Left lobe of liver (tissue), 2 donors: ENCODE data around the gene CHCHD5. TPM values are rescaled to one million over a fixed set of nuclear protein-coding genes. Genes with fewer than 3 reads are reported as not detected.

ENCODE experiments used
- ATAC-seq: fragments of 200-7000 bp; cut with Tn5 transposase; one replicate; pipeline ENCODE4 v1.9.1; 2020; ENCODE audit warnings: mild to moderate bottlenecking, moderate library complexity
- DNase-seq: peaks from one replicate; pipeline ENCODE4 v3.0.0-alpha.2; 2020; ENCODE audit warnings: low spot score
- total RNA-seq: library from RNA; stranded (reverse); gene quantifications from one replicate; pipeline ENCODE4 v1.2.1, GENCODE V29; 2021
- donor health status: DM: no; HTN: no; CAD: no; lungs with moderate emphysema.
- donor health status: DM: no; HTN: yes; CAD: no.

The CHCHD5 gene
- total RNA-seq, 1 donor from 2014 or later, result 21.2 TPM

DNA sequence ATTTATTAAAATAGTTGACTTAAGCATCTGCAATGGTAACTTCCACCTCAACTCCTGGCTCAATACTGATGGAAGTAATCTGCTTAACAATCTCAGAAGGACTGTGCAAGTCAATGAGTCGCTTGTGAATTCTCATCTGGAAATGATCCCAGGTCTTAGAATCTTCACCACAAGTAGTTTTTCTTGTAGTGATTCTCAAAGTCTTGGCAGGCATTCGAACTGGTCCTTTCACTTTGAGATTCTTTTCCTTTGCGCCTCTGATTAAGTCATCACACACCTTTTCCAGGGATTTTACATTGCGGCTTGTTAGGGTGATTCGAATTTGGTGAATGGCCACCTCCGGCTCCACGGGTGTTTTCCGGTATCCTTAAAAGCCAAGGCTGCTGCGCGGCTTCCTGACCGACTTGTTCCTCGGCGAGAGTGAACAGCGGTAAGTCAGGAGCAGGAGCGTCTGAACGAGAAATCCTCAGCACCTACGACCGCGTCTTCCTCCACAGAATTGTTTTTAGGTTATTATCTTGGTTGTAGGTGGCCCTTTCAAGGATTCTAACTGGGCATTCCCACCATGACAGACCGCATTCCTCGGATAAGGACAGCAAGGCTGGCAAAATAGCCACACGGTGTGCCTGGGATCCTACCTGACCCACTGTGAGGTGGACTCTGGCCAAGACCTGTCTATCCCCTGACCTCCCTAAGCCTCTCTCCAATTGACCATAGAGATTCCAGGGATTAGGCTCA is 37.5 kb downstream of the CHCHD5 start:
- ATAC-seq (no peak), DNase-seq (no peak)

DNA sequence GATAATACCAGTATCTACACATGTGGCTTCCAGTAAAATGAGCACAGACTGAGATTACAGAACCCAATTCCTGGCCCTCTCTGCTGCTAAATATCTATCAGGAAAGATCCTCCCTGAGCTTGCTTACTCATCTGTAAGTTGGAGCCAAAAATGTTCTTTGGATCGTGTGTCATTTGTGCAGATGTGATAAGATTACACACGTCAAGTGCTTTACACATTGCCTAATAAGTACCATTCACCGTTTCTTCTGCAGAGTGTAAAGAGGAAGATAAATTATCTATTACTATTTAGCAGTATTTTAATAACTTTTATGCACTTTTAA is 38.1 kb downstream of the CHCHD5 start:
- DNase-seq (no peak), ATAC-seq (peak; percentile 43)

GRCh38 chr2:112623913-112624777 is 39.7 kb downstream of the CHCHD5 start:
- DNase-seq, result no peak
- ATAC-seq, result no peak

GRCh38 chr2:112625474-112626114 is 41.2 kb downstream of the CHCHD5 start:
- ATAC-seq, result no peak

GRCh38 chr2:112626604-112627059 is 42.2 kb downstream of the CHCHD5 start:
- peak; percentile 64 for DNase-seq

More at GRCh38 chr2:112625474-112626114, 41.2 kb downstream of the CHCHD5 start:
- no peak for DNase-seq

DNA sequence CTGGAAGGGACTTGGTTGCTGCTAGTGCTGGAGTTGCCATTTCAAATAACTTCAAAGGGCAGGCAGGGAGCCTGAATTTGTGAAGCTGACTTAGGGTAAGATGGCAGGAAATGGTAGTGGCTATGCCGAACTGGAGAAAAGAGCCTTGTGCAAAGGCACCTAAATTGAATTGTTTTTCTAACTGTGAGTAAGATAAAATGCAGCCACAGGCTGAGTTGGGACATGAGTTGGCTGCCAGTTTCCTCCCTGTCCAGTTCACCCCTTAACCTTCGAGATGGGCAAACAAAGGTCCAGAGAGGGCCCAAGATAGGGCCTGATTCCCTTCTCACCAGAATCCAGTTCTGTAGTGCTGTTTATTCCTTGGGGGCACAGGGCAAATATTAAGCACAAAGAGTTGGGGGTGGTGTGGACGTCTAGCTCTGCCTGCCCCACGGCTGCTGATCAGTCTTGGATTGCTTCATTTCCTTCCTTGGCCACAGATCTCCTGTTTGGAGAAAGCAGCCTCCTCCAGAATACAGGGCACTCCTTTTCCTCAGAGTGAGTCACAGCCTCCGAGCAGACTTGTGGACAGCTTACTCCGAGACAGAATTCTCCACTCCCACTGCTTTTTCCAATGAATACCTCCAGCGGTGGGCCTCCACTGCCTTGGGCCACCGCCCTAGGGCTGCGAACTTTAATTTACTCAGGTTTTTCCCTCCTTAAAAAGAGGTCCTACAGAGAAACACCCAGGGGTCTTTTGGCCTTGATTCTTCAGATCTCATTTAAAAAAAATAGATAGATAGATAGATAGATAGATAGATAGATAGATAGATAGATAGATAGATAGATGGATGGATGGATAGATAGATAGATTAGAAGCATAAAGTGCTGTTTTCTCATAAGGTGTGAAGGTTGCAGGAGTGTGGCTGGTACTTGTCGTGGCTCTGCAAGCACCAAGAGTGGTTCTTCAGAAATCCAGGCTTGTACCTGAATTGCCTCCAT is 42.9 kb downstream of the CHCHD5 start:
- peak; percentile 56 for ATAC-seq
- DNase-seq, result no peak

More at GRCh38 chr2:112626604-112627059, 42.2 kb downstream of the CHCHD5 start:
- peak; percentile 92 for ATAC-seq

GRCh38 chr2:112629224-112629623 is 44.8 kb downstream of the CHCHD5 start:
- no peak for ATAC-seq
- no peak for DNase-seq

- DNase-seq (no peak), ATAC-seq (no peak)
Measured at GRCh38 chr2:112629823-112630222, 45.4 kb downstream of the CHCHD5 start.

DNA sequence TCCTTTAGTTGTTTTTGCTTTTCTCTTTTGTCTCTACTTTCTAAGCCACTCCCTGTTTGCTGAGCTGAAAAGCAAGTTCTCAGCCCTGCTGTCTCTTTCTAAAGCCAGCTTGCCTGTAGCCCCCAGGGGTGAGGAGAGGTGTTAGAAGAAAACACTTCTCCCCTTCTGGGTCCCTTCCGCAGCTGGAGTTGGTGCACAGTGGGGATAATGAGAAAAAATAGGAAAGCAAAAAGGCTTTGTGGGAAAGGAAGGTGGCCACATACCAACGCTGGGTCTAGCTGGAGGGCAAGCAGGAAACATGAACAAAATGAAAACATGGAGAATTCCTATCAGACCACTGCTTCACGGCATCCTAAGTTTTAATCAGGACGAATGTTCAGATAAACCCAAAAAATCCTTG is 45.9 kb downstream of the CHCHD5 start:
- peak; percentile 27 for DNase-seq
- no peak for ATAC-seq

DNA sequence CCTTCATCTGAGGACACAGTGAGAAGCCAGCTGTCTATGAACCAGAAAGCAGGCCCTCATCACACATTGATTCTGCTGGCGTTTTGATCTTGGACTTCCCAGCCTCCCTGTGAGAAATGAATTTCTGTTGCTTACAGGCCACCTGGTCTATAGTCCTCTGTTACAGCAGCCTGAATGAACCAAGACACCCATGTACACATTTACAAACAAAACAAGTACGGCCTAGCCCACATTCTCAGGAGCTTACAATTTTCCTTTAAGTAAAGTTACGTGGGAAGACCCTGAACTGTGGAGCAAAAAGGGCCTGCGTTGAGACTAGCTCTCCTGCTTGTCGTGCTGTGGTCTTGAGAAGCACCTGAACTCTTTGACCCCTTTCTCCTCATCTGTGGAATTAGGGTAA is 49.3 kb downstream of the CHCHD5 start:
- ATAC-seq (no peak), DNase-seq (no peak)

DNA sequence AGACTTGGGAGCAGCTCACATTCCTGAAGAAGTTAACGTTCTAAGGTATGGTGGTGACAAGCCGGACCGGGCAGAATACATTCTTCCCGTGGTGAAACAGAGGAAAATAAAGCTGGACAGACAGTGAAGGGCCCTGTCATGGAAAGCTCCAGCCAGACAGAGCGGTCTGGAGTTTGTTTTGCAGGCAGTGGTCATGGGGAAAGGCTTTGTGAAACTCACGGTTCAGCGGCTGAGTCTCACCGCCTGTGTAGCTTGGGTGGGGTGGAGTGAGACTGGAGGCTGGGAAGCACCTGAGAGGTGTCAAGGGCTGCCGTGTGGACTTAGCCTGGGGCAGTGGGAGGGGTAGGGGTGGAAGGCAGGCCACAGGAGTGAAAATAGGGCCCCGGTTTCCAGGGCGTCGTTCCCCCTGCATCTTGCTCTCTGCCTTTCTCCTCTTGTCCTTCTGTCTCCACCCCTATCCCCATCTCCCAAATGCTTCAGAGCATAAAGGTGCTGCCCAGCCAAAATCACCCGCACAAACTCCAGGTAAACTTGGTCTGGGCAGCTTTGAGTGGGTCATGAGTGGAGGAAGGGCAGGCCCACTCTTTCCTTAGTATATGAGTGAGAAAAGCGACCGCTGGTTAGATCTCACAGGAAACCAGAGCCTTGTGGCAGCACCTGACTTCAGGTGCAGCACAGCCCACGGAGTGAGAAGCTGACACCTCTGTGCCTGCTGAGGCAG is 49.9 kb downstream of the CHCHD5 start:
- DNase-seq, result peak; percentile 37
- ATAC-seq, result no peak

DNA sequence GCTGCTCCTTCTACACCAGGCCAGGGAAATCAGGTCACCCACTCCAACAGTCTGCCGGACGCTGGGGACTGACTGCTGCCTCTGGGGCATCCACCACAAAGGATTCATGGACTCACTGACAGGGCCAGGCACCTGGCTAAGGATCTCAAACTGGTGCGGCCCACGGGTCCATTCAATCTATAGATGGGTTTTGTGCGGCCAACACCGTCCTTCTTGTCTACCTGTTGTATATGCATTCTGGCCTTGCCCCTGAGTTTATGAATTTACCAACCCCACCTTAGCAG is 50.4 kb downstream of the CHCHD5 start:
- DNase-seq, result no peak
- no peak for ATAC-seq

DNA sequence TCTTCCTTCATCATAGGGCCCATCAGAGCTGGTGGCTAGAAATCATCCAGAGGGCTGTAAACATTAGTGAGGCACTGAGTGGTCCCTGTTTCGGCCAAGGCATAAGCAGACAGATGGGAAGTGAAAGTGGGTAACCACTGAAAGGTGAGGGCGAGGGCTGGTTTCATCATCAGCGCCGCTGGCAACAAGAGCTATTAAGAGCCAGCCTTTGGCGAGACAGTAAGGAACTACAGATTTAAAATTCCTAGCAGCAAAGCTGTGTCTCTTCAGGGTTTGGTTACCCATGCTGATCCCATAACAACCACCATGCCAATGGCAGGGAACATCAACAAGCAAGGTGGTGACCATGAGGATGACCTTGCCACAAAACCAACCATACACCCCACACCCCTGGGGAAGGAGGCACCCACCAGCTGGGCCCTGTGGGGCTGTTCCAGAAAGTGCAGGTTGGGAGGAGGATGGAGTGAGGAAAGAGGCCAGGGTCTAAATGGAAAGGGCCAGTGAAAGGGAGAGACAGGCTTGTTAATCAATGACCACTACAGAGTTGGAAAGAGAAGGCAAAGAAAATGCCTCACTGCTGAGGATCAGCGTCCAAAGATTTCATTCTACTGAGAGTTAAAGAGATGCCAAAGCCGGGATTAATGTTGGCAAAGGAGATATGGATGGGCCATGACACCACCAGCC is 52.3 kb downstream of the CHCHD5 start:
- DNase-seq, result peak; percentile 38
- peak; percentile 79 for ATAC-seq

- DNase-seq (no peak), ATAC-seq (peak; percentile 36)
Measured at GRCh38 chr2:112637289-112637660, 52.9 kb downstream of the CHCHD5 start.

Other genes with a start within 250 kb of the CHCHD5 start
- gene RGPD8, start 151.0 kb upstream of the CHCHD5 start, total RNA-seq, result 6.7 TPM
- 16.4 TPM for gene TTL, start 102.5 kb upstream of the CHCHD5 start, total RNA-seq
- 16.2 TPM for gene POLR1B, start 42.1 kb upstream of the CHCHD5 start, total RNA-seq
- gene SLC20A1, start 61.3 kb downstream of the CHCHD5 start, total RNA-seq, result 12.9 TPM
- not detected for gene NT5DC4, start 136.4 kb downstream of the CHCHD5 start, total RNA-seq
- 0.08 TPM for gene CKAP2L, start 180.0 kb downstream of the CHCHD5 start, total RNA-seq
- gene IL1A, start 199.9 kb downstream of the CHCHD5 start, total RNA-seq, result not detected